ENCODE measurements around the gene LRRC74B.
A peak's percentile ranks its signal among the peaks of the same experiment; 100 is the strongest.

LRRC74B gene

DNA sequence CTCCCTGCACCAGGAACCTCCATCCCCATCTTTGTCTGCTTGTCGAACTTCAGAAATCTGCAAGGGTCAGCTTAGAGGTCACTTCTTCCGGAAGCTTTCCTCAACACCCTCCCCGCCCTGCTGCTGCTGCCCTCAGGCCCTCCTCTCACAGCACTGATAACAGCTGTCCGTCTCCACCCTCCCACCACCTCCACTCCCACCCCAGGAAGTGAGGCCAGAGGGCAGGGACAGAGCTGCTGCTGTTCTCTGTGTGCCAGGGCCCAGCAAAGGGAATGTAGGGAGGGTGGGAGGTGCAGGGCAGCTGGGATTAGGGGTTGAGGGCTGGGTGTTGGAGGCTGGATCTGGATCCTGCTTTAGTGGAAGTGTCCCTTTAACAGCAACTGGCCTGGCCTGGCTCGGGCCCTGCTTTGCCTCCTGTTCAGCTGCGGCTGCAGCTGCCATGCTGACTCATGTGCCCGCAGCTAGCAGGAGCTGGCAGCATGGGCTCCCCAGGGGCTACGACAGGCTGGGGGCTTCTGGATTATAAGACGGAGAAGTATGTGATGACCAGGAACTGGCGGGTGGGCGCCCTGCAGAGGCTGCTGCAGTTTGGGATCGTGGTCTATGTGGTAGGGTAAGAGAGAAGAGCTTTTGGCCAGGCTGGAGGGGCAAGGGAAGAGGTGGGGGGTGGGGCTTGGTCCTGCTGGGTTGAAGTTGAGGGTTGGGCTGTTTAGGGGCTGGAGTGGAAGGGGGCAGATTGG lies 30.9 kb upstream of the LRRC74B start, which contains the start of gene P2RX6:
P2RX6 (plus strand) TSS at position 440 of the 740 bp plus-strand sequence; CDS start at position 450, 10 bp downstream.
- peak; percentile 45 for DNase-seq

DNA sequence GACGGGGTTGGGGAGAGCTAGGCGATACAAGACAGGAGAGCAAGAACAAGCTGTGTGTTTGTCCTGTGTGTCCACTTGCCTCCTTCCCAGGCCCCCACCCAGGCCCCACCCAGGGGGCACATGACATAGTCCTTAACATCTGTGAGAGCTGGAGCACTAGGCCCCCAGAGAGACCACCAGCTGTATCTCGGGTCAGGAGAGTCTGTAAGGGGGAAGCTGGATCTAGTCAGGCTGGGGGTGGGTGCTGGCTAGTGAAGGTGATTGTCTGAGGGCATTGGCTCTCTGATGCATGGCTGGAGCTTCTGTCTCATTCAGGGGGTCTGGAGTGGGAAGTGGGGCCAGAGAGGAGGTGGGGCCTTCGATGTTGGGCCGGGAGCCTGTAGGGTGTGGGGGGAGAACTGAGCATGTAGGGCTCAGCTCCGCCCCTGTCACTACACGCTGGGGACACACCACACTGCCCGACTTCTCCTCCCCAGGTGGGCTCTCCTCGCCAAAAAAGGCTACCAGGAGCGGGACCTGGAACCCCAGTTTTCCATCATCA lies 30.2 kb upstream of the LRRC74B start:
- no peak for DNase-seq

DNA sequence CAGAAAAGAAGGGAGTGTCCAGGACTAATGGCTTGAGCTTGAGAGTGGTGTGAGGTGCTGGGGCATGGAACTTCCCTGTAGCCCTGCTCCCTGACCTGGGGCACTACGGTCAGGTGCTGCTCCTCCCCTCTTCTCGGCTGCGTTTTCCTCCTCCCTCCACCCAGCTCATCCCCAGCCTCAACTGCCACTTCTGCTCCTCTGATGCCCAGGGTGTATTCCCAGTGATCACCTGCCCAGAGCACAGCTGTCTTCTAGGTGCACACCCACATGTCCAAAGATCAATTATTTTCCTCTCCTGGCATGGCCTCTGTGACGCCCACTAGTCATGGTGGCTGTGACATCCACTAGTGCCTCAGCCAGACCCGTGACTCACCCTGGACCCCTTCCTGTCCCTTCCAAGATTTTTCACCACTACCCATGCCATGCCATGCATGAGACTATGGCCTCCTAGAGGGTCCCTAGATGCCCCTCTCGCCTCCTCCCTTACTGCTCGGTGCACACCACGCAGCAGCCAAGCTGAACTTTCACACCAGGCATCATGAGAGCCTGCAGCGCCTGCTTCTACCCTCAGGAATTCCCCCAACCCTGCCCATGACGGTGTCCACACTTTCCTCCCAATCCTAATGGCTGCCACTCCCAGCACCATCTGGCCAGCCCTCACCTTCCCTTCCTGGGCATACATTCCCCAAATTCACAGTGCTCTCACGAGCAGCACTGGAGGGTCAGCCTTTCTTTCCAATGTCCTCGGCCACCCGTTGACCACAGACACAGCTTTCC lies 28.9 kb upstream of the LRRC74B start:
- DNase-seq, result no peak

GRCh38 chr22:21018314-21018713 lies 27.4 kb upstream of the LRRC74B start:
- DNase-seq, result no peak

DNA sequence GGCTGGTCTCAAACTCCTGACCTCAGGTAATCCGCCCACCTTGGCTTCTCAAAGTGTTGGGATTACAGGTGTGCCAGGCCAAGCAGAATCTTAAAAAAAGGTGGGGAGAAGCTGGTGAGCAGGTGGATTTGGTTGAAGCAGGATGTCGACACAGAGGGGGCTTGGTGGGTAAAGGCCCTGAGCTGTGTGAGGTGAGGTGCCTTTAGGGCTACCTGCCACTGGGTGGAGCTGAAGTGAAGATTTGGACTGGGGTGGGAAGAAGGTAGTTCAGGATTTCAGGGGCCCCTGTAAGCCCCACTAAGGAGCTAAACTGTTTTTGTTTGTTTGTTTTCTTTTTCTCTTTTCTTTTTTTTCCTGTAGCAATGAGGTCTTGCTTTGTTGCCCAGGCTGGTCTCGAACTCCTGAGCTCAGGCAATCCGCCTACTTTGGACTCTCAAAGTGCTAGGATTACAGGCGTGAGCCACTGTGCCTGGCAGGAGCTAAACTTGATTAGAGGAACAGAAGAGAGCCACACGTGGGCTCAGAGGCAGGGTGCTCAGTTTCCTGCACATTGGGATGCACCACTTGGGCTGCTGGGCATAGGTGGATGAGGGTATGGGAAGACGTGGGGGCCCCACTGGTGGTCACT lies 24.8 kb upstream of the LRRC74B start:
- DNase-seq, result no peak

GRCh38 chr22:21022507-21022906 lies 23.2 kb upstream of the LRRC74B start:
- DNase-seq, result no peak

GRCh38 chr22:21022955-21023614 lies 22.7 kb upstream of the LRRC74B start:
- DNase-seq, result no peak

- DNase-seq, result no peak
Measured at GRCh38 chr22:21025266-21025665, 20.5 kb upstream of the LRRC74B start.

- DNase-seq, result no peak
Measured at GRCh38 chr22:21025763-21026755, 19.7 kb upstream of the LRRC74B start.

GRCh38 chr22:21026783-21027692 lies 18.7 kb upstream of the LRRC74B start:
- no peak for DNase-seq

DNA sequence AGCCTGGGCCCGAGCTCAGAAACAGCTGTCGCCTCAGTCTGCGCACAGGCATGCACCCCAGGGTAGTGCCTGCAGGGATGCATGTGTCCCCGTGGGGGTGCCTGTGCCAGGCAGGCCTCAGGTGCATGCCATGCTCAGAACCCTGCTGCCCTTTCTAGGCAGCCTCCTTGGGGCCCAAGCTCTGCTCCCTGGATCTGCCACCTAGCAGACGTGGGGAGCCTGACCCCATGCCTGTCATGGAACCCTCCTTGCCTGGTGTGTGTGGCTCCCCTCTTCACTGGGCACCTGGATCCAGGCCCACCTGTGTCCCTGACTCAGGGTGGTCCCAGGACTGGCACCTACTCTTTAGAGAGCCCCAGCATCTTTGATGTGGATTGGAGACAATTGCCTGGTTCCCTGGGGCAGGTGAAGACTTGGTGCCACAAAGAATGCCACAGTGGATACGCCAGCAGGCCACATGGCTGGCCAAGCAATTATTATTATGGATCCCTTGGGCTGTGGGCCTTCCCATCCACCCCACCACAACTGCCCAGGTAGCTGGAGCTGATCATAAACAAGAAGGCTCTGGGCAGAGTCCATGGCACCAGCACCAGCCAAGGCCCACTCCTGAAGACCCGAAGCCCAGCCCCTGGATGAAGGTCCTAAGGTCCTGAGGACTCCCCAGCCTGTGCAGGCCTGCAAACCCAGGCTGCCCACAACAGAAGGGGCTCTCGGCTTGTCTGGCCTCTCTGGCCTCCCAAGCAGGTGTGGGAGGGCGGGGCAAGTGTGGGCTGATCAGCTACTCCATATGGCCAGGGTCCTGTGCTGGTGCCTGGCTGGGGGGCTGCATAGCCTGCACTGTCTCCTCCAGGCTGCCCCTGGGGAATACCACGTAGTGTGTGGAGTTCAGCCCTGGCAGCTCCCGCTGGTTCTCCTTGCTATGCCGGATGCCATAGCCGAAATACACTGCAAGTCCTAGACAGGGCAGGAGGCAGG lies 17.2 kb upstream of the LRRC74B start:
- DNase-seq, result no peak

DNA sequence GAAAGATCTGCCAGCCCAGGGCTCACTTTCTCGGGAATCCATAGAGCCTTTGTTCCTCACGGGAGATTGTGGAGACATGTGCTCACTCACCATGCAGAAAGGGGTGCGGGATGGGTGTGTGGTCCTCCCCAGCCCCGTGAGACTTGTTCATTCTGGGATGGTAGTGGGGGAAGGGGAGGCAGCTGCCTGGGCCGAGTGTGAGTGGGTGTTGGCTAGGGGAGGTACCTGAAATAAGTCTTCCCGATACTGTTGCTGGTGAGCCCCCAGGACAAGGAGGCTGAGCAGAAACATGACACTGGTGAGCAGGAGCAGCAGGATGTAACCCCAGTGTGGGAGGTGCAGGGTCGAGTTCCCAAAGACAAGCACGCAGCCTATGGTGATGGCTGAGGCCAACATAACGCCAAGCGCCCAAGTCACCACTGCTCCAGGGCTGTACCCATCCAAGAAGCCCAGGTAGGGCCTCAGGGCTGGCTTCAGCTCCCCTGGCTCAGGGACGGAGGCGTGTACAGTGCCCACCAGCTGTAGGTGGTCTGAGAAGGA lies 16.2 kb upstream of the LRRC74B start:
- no peak for DNase-seq

- no peak for DNase-seq
Measured at GRCh38 chr22:21030032-21030431, 15.7 kb upstream of the LRRC74B start.

GRCh38 chr22:21030621-21031544 lies 14.9 kb upstream of the LRRC74B start:
- DNase-seq, result no peak

DNA sequence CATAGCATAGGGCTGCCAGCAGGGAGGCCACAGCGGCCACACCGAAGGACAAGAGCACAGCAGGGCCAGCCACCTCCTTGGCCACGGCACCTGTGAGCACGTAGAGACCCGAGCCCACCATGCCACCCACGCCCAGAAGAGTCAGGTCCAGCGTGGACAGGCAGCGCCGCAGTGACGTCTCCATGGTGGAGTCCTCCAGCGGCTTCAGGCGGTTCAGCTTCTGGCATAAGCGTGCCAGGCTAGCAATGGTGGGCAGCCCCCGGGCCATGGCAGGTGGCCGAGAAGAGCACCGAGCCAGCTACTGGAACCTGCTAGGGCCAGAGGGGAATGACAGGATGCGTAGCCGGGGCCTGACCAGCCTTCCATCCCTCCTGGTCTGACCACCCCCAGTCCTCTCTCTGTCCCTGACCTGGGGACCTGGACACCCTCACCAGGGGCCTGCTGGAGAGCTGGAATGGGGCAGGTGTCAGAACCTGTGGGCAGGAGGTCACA lies 14.2 kb upstream of the LRRC74B start:
- no peak for DNase-seq

- no peak for DNase-seq
Measured at GRCh38 chr22:21032037-21032867, 13.5 kb upstream of the LRRC74B start, which contains the start of gene SLC7A4. Gene SLC7A4 (minus strand): TSS chr22:21032561. CDS start chr22:21031812, 749 bp downstream.

Measured in NCI-H510A treated with DMSO at 0.1 percent for 48 hours (cell line).